Measurements from ENCODE around the gene IFT88. TPM values are rescaled to one million over a fixed set of nuclear protein-coding genes. Genes with fewer than 3 reads are reported as not detected.

Gene IFT88
- total and polyA plus RNA-seq, 2 of the 4 experiments (the other 2 are of a cell fraction), result 5.5 to 8.6 TPM

GRCh38 chr13:20708216-20708615, 141.3 kb downstream of the IFT88 start:
- Histone ChIP-seq H3K9me3 (ENCODE audit: control insufficient read depth, insufficient read depth, low read length) (no peaks in the 10 kb centered on the region), H3K56ac (ENCODE audit: extremely low read depth, insufficient read depth, low read length) (no peak overlapping the region), H3K23ac (ENCODE audit: low read depth, low read length) (no peak overlapping the region), H4K5ac (ENCODE audit: low read depth, low read length) (no peak overlapping the region), H3K36me3 (ENCODE audit: control insufficient read depth, insufficient read depth, low read length) (no peaks in the 10 kb centered on the region), H2BK5ac (ENCODE audit: low read depth, low read length, poor library complexity, severe bottlenecking) (no peak overlapping the region), H2AK5ac (ENCODE audit: low read depth, low read length) (0 out of 2 replicates have a peak overlapping the region, but pooled peaks have one; percentile 15), H4K91ac (ENCODE audit: insufficient read depth, low read depth, low read length) (no peak overlapping the region), H3K27ac (ENCODE audit: insufficient read depth, low read length) (no peak overlapping the region), H2BK15ac (ENCODE audit: low read depth, low read length) (no peak overlapping the region), H3K9ac (ENCODE audit: low read depth, low read length) (no peak overlapping the region), H2BK20ac (ENCODE audit: low read depth, low read length) (no peak overlapping the region), H2BK120ac (ENCODE audit: low read depth, low read length) (no peak overlapping the region), H2AK9ac (replicated peaks; ENCODE audit: low read depth, low read length, poor library complexity) (no peak overlapping the region), H3K79me1 (ENCODE audit: low read depth in 1 of 2, low read length in 2 of 2) (no peaks in the 10 kb centered on the region), H3K4me1 (ENCODE audit: control insufficient read depth, insufficient read depth, low read length) (no peaks in the 10 kb centered on the region), H4K20me1 (ENCODE audit: insufficient read depth, low read length) (no peaks in the 10 kb centered on the region), H3K14ac (replicated peaks; ENCODE audit: low read depth, low read length) (no peak overlapping the region), H4K8ac (ENCODE audit: low read depth in 2 of 2, low read length in 2 of 2) (no peak overlapping the region), H3K18ac (ENCODE audit: low read depth, low read length) (no peak overlapping the region), H3K4me3 (ENCODE audit: insufficient read depth, low read depth, low read length) (no peak overlapping the region), H3K9me1 (ENCODE audit: insufficient read depth, low read length) (0 out of 2 replicates have a peak, but pooled peaks cover 4% of the 10 kb centered on the region), H3K4ac (ENCODE audit: low read depth, low read length) (no peak overlapping the region), H3K27me3 (ENCODE audit: control insufficient read depth, insufficient read depth, low read length) (peaks cover 2% of the 10 kb centered on the region), H3K4me2 (ENCODE audit: low read depth, low read length) (no peak overlapping the region), H2AFZ (replicated peaks; ENCODE audit: low read length, poor library complexity) (no peak overlapping the region)
- POLR2A ChIA-PET (ENCODE audit: unreplicated experiment), result interaction anchor here (0.7 kb wide), 1 partner anchor 16 kb away, joined by 6 read pairs; no protein-coding TSS in a partner anchor
- in situ Hi-C loops (cut with MboI; ENCODE audit: low sequenced_read_pairs), result loop anchor here (5.0 to 25.0 kb wide), 3 partner anchors 119 to 521 kb away; partner anchors contain the start of gene GJB2
- intact Hi-C loops (cut with micrococcal nuclease), result no loop called here
- no TSS peak for BruUV-seq (replicated peaks)
- DNase-seq (no peak), ATAC-seq (ENCODE audit: low read depth) (no peak)
- dilution Hi-C loops (cut with HindIII; ENCODE audit: low sequenced_read_pairs, unreplicated experiment), result no loop called here
- no peak for TF ChIP-seq CEBPB (IDR thresholded peaks at IDR 0.05; ENCODE audit: low read depth, low read length)
- TF ChIP-seq RFX5 (IDR thresholded peaks at IDR 0.05; ENCODE audit: low read depth, low read length), result no peak
- no peak for TF ChIP-seq NFE2L2 (IDR thresholded peaks at IDR 0.05; ENCODE audit: low read depth, low read length)
- no peak for TF ChIP-seq CHD1 (IDR thresholded peaks at IDR 0.05; ENCODE audit: low read depth, low read length)
- no peak for TF ChIP-seq MXI1 (IDR thresholded peaks at IDR 0.05; ENCODE audit: borderline replicate concordance, low read depth, low read length)
- no peak for TF ChIP-seq RAD21 (IDR thresholded peaks at IDR 0.05; ENCODE audit: low read length)
- TF ChIP-seq CTCF (conservative IDR thresholded peaks at IDR 0.05; ENCODE audit: low read depth, low read length), result no peak
- TF ChIP-seq USF2 (IDR thresholded peaks at IDR 0.05; ENCODE audit: low read depth, low read length), result no peak
- no peak for TF ChIP-seq FOS (IDR thresholded peaks at IDR 0.05; ENCODE audit: low read depth, low read length)
- TF ChIP-seq RCOR1 (IDR thresholded peaks at IDR 0.05; ENCODE audit: insufficient replicate concordance, low read length), result no peak
- TF ChIP-seq POLR2A (IDR thresholded peaks at IDR 0.05; ENCODE audit: low read depth, low read length), result no peak
- no peak for TF ChIP-seq MAZ (IDR thresholded peaks at IDR 0.05; ENCODE audit: borderline replicate concordance, low read depth, low read length)
- no peak for TF ChIP-seq ELK1 (IDR thresholded peaks at IDR 0.05; ENCODE audit: borderline replicate concordance, low read depth, low read length)
- no peak for TF ChIP-seq SMC3 (IDR thresholded peaks at IDR 0.05; ENCODE audit: low read depth, low read length)
- no peak for TF ChIP-seq MAFK (IDR thresholded peaks at IDR 0.05; ENCODE audit: low read depth, low read length)
- TF ChIP-seq BHLHE40 (IDR thresholded peaks at IDR 0.05; ENCODE audit: low read depth, low read length), result no peak
- WGBS, 2 experiments (ENCODE audit: extremely low coverage in 2 of 2, insufficient read length in 1 of 2), result 83% methylated on average over 1 of the region's 2 CpGs; no CpG with 5 or more reads in 1 of the 2 experiments
- CTCF ChIA-PET, result interaction anchor here (0.6 kb wide), 1 partner anchor 78 kb away, joined by 3 read pairs; no protein-coding TSS in a partner anchor

Measured in IMR-90 (cell line).